PFSK-1 (cell line): ENCODE measurements around the gene PAK1.

Source experiments
- POLR2AphosphoS5 ChIP-seq: IDR thresholded peaks from 2 replicates; pipeline ENCODE4 v1.6.1; 2012; ENCODE audit warnings: low read depth, mild to moderate bottlenecking, control low read depth, low read length, moderate library complexity
- TF ChIP-seq, protein P1 (sequence below), 2 experiments: IDR thresholded peaks; 2 replicates each; pipeline versions ENCODE4 v1.6.1 to v1.8.0; 2011 to 2012; ENCODE audit warnings: low read depth in 2 of 2, low read length in 2 of 2, control low read depth in 1 of 2, inconsistent platforms in 1 of 2, mild to moderate bottlenecking in 1 of 2, moderate library complexity in 1 of 2; ENCODE audit not compliant: insufficient read depth in 1 of 2

DNA sequence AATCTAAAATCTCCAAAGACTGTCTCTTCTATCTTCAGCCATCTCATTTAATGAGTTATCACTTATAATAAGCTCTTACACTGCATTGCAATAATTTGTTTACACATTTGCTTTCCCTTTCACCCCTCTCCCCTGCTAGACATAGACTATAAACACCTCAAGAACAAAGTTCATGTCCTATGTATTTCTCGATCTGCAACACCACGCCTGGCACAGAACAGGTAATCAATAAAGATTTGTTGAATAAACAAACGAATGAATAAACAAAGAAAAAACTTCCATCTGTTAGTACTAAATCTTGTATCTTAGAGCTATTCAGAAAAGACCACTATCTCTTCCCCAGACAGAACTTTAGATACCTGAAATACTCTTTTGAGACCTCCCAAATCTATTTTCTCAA is 77.6 kb downstream of the PAK1 start:
- TF ChIP-seq POLR2AphosphoS5 = no peak
- TF ChIP-seq, protein P1, sequence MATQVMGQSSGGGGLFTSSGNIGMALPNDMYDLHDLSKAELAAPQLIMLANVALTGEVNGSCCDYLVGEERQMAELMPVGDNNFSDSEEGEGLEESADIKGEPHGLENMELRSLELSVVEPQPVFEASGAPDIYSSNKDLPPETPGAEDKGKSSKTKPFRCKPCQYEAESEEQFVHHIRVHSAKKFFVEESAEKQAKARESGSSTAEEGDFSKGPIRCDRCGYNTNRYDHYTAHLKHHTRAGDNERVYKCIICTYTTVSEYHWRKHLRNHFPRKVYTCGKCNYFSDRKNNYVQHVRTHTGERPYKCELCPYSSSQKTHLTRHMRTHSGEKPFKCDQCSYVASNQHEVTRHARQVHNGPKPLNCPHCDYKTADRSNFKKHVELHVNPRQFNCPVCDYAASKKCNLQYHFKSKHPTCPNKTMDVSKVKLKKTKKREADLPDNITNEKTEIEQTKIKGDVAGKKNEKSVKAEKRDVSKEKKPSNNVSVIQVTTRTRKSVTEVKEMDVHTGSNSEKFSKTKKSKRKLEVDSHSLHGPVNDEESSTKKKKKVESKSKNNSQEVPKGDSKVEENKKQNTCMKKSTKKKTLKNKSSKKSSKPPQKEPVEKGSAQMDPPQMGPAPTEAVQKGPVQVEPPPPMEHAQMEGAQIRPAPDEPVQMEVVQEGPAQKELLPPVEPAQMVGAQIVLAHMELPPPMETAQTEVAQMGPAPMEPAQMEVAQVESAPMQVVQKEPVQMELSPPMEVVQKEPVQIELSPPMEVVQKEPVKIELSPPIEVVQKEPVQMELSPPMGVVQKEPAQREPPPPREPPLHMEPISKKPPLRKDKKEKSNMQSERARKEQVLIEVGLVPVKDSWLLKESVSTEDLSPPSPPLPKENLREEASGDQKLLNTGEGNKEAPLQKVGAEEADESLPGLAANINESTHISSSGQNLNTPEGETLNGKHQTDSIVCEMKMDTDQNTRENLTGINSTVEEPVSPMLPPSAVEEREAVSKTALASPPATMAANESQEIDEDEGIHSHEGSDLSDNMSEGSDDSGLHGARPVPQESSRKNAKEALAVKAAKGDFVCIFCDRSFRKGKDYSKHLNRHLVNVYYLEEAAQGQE (IDR thresholded peaks at IDR 0.05; ENCODE audit: insufficient read depth in 1 of 2, low read depth in 2 of 2, low read length in 2 of 2) = no peak
